ENCODE data around the gene SEMA4B.
A peak's percentile ranks its signal among the peaks of the same experiment; 100 is the strongest.
"Not testable (repeated sequence)": the region's sequence is repeated elsewhere in the genome, so short reads cannot be mapped to it uniquely, and the experiment has no call there.

The SEMA4B gene, protein sequence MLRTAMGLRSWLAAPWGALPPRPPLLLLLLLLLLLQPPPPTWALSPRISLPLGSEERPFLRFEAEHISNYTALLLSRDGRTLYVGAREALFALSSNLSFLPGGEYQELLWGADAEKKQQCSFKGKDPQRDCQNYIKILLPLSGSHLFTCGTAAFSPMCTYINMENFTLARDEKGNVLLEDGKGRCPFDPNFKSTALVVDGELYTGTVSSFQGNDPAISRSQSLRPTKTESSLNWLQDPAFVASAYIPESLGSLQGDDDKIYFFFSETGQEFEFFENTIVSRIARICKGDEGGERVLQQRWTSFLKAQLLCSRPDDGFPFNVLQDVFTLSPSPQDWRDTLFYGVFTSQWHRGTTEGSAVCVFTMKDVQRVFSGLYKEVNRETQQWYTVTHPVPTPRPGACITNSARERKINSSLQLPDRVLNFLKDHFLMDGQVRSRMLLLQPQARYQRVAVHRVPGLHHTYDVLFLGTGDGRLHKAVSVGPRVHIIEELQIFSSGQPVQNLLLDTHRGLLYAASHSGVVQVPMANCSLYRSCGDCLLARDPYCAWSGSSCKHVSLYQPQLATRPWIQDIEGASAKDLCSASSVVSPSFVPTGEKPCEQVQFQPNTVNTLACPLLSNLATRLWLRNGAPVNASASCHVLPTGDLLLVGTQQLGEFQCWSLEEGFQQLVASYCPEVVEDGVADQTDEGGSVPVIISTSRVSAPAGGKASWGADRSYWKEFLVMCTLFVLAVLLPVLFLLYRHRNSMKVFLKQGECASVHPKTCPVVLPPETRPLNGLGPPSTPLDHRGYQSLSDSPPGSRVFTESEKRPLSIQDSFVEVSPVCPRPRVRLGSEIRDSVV

DNA sequence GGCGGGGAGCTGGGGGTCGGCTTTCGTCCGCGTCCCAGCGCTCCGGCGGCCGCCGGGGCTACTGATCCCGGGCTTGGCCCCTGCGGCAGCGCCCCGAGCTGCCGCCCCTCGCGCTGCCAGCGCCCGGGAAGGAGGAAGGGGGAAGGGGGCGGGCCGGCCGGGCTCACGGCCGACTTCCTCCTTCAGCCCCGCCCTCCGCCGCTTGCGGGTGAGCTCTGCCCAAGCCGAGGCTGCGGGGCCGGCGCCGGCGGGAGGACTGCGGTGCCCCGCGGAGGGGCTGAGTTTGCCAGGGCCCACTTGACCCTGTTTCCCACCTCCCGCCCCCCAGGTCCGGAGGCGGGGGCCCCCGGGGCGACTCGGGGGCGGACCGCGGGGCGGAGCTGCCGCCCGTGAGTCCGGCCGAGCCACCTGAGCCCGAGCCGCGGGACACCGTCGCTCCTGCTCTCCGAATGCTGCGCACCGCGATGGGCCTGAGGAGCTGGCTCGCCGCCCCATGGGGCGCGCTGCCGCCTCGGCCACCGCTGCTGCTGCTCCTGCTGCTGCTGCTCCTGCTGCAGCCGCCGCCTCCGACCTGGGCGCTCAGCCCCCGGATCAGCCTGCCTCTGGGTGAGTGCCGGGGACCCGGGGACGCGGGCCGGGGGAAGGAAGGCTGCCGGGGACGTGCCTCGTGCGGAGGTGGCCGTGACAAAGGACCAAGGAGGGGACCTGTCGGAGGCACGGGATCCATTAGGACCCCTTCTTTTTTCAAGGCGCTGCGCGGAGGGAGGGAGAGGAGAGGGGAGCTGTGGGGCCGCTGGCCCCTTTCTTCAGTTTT, at the start of gene SEMA4B:
Gene SEMA4B, plus strand, starts transcription at position 201 of the 814 bp plus-strand sequence. Its CDS starts 249 bp downstream, at position 450.
- peak; percentile 95 for DNase-seq (ENCODE audit: low spot score)

GRCh38 chr15:90151989-90152645, 49.0 kb upstream of the SEMA4B start:
- DNase-seq (ENCODE audit: low spot score): no peak

DNA sequence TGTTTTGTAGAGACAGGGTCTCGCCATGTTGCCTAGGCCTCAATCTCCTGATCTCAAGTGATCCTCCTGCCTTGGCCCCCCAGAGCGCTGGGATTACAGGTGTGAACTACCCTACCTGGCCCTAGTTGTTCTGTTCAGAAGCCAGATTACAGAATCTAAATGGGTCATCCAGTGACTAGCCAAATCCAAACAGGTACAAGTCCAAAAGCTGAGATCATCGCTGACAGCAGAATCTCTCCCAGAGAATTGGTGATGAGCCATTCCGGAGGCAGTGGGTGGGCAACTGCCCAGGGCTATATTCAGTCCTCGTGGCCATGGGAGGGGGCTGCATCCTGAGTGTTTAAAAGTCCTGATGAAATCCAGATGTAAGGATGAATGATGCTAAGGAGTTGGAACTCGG, 47.5 kb upstream of the SEMA4B start:
- no peak for DNase-seq (ENCODE audit: low spot score)

DNA sequence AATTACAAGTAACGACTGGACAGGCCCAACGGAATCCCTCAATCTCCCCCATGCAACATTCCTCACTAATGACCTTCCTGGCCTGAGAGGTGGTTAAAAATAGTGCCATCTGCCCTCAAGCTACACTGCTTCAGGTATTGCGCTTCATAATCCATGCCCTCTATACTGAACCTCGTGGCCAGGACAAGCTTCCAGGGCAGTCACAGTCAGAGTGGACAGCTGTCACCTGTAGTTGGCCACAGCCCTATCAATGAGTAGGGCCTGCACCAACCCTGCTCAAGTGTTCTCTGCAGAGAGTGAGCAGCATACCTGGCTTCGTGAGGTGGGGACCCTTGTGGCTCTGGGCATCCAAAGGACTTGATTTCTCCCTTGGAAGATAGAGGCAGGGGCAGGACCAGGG, 46.9 kb upstream of the SEMA4B start:
- DNase-seq (ENCODE audit: low spot score): no peak

DNA sequence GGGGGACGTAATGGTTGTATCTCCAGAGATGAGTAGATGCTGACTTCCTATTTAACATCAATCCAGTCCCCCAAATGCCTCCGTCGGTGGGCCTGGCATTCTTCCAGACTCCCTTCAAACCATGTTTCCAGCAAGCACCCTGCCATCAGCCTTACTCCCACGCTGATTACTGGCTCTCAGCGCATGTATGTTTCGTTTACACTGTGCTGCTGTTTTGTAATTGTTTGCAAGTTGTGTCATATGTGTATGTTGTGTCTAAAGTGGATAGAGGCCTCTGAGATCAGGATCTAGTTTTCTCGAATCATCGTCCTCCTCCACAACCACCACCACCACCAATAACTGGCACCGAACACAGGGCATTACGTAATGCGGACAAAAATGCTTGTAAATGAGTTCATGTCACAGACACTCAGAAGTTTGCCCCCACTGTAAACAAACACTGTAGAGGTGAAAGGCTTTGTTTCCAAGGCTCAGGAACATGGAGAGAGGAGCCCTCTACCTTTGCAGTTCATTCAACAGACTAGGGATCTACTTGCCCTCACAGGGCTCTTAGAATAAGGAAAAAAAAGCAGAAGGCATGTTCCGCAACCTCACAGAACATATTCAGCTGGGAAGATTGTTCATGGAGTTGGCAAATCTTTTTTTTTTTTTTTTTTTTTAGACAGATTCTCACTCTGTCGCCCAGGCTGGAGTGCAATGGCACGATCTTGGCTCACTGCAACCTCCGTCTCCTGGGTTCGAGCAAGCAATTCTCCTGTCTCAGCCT, 46.1 kb upstream of the SEMA4B start:
- DNase-seq (ENCODE audit: low spot score): no peak

DNA sequence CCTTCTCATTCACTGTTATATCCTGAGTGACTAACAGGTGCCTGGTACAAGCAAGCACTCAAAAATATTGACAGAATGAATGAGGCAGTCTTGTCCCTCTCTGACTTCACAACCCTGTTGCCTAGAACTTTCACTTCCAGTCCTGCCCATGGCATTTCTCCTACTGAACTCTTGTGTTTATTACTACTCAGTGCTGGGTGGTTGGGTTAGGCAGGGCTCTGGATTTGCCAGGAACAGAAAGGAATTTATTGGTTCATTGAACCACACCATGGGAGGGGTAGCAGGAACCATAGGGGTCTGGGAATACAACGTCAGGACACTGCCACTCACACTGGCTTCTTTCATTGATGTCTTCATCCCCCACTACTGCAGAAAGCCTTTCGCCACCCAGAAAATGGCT, 41.9 kb upstream of the SEMA4B start:
- DNase-seq (ENCODE audit: low spot score): no peak

GRCh38 chr15:90160781-90161727, 40.1 kb upstream of the SEMA4B start:
- DNase-seq (ENCODE audit: low spot score): no peak

- DNase-seq (ENCODE audit: low spot score): no peak
Measured at GRCh38 chr15:90161950-90162361, 39.2 kb upstream of the SEMA4B start.

DNA sequence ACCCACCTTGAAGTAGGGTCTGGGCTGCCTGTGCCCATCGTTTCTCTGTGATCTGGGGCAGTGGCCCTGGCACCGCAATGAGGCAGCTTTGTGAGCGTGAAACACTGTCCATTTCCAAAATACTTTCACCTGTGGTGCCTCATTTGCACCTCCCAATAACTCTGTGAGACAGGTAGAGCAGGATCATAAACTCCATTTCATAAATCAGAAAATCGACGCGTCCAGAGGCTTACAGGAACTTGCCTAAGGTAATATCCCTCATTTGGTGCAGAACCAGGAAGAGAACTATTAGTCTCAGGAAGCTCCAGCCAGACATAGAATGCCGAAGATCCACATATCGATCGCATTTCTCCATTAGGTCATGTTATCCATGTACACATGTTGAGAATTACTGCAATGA, 38.2 kb upstream of the SEMA4B start:
- DNase-seq (ENCODE audit: low spot score): no peak

GRCh38 chr15:90164239-90164638, 36.9 kb upstream of the SEMA4B start:
- DNase-seq (ENCODE audit: low spot score): not testable (repeated sequence)

DNA sequence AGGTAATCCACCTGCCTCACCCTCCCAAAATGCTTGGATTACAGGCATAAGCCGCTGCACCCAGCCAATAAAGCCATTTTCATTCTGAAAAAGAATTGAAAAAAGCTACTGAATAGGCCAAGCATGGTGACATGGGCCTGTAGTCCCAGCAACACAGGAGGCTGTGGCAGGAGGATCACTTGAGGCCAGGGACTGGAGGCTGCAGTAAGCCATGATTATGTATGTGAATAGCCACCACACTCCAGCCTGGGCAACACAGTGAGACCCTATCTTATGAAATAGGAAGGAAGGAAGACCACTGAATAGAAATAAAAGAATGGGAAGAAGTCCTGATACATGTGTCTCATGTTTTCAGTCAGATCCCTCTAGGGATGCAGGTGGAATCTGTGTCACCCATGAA, 36.0 kb upstream of the SEMA4B start:
- DNase-seq (ENCODE audit: low spot score): no peak

DNA sequence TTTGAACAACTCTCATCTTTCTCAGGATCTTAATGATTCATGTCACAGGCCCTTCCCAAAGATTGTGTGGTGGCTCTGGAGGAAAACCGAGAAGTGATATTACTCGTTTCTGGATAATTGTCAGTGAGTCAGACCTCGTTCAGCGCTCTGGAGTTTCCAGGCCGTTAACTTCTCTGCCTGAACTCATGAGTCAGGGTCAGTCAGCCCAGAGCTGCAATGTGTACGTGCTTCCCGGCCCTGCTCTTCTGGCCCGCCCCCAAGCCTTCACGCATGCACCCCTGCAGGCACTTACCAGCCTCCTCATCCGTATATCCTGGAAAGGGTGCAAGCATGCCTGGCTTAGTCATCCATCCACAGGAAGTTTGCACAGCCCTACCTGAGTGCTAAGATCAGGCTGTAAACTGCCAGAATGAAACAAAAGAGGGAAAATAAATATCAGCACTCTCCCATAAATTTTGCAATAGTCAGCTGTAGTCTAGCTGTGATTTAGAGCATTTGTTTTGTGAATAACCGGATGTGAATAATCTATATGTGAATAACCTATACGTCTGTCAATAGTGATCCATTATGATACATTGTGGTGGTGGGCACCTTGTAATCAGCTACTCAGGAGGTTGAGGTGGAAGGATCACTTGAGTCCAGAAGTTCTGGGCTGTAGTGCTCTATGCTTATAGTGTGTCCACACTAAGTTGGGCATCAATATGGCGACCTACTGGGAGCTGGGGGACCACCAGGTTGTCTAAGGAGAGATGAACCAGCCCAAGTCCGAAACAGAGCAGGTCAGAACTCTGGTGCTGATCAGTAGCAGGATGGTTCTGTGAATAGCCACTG, 35.3 kb upstream of the SEMA4B start:
- no peak for DNase-seq (ENCODE audit: low spot score)

DNA sequence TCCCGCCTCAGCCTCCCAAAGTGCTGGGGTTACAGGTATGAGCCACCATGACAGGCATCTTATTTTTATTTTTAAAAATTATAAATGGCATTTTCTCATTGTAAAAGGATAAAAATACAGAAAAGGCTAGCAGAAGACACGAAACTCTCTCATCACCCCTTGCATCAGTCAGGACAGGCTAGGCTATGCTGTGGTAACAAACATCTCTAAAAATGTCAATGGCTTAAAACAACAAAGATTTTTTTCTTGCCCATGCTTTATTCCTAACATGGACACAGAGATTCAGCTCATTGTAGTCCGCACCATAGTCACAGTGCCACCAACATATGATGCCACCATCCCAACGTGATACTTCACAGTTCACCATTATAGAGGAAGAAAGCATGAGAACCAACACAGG, 34.0 kb upstream of the SEMA4B start:
- DNase-seq (ENCODE audit: low spot score): no peak

- DNase-seq (ENCODE audit: low spot score): no peak
Measured at GRCh38 chr15:90171623-90172022, 29.5 kb upstream of the SEMA4B start.

- no peak for DNase-seq (ENCODE audit: low spot score)
Measured at GRCh38 chr15:90173372-90173771, 27.8 kb upstream of the SEMA4B start.

- DNase-seq (ENCODE audit: low spot score): no peak
Measured at GRCh38 chr15:90174140-90174875, 26.8 kb upstream of the SEMA4B start.

GRCh38 chr15:90177012-90177411, 24.1 kb upstream of the SEMA4B start:
- DNase-seq (ENCODE audit: low spot score): no peak
